ENCODE results near the gene FOS. TPM values are rescaled to one million over a fixed set of nuclear protein-coding genes. Genes with fewer than 3 reads are reported as not detected.

The FOS gene
- total and polyA plus RNA-seq, 4 donors = 63.7 to 879 (median 131) TPM

DNA sequence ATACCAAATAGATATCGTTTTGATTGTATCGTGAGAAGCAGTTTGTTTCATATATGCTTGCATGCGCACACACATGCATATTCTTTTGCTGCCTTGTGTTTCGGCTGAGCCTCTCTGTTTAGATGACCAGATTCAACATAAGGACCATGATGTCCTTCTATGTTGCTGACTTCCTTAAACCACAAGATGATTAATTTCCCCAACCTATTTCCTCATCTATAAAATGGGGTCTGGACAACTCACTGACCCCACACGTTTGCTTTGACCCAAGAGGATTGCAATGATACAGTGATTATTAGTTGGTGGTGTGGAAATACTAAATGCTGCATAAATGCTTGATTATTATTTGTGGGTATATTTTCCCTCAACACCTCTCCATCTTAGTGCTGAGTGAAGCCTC, 16.8 kb upstream of the FOS start:
- H3K27ac ChIP-seq (ENCODE audit: low read depth in 1 of 2, low read length in 1 of 2) = no peak overlapping the region
- H3K4me1 ChIP-seq (ENCODE audit: control insufficient read depth in 5 of 5, insufficient read depth in 5 of 5, low read length in 5 of 5) = peaks cover 4 to 30% (median 11%) of the 10 kb centered on the region in 5 donors
- H3K9me3 ChIP-seq (ENCODE audit: control insufficient read depth in 4 of 4, insufficient read depth in 3 of 4, low read length in 3 of 4) = peaks cover 0 to 1% (median 0%) of the 10 kb centered on the region in 4 donors
- DNase-seq (no peak), ATAC-seq (ENCODE audit: insufficient read depth, low FRiP score) (no peak)
- WGBS, 2 donors = 89 to 92% methylated on average over 5 of the region's 5 CpGs
- TF ChIP-seq, protein P1, sequence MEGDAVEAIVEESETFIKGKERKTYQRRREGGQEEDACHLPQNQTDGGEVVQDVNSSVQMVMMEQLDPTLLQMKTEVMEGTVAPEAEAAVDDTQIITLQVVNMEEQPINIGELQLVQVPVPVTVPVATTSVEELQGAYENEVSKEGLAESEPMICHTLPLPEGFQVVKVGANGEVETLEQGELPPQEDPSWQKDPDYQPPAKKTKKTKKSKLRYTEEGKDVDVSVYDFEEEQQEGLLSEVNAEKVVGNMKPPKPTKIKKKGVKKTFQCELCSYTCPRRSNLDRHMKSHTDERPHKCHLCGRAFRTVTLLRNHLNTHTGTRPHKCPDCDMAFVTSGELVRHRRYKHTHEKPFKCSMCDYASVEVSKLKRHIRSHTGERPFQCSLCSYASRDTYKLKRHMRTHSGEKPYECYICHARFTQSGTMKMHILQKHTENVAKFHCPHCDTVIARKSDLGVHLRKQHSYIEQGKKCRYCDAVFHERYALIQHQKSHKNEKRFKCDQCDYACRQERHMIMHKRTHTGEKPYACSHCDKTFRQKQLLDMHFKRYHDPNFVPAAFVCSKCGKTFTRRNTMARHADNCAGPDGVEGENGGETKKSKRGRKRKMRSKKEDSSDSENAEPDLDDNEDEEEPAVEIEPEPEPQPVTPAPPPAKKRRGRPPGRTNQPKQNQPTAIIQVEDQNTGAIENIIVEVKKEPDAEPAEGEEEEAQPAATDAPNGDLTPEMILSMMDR (IDR thresholded peaks at IDR 0.05; ENCODE audit: control extremely low read depth, extremely low read depth) = no peak
- H3K27me3 ChIP-seq (ENCODE audit: control insufficient read depth in 3 of 3, insufficient read depth in 3 of 3, low read length in 2 of 3) = no peaks in the 10 kb centered on the region
- no peak overlapping the region for H3K9ac ChIP-seq (ENCODE audit: insufficient read depth in 1 of 2, low read length in 2 of 2)
- H3K4me3 ChIP-seq = no peak overlapping the region
- H3K36me3 ChIP-seq (ENCODE audit: control insufficient read depth in 4 of 4, insufficient read depth in 4 of 4, low read length in 4 of 4) = no peaks in the 10 kb centered on the region

DNA sequence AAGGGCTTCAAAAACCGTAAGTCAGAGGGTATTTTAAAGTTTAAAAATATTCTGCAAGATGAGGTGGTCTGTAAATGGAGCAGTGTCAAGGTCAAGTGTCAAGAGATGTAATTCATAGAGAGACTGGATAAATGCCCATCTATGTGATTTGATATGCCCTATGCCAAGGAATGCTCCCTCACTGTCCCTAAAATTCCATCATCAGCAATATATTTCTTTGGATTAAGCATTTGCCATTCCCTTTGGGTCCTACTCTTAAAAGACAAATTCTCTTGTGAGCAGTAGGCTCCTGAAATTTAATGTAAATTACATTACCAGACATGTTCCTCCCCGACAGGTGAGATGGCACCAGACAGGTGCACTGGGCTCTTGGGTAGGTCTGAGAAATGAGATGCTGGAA, 16.0 kb upstream of the FOS start:
- TF ChIP-seq, protein P1 (IDR thresholded peaks at IDR 0.05; ENCODE audit: control extremely low read depth, extremely low read depth) = no peak
- WGBS, 2 donors = 97 to 98% methylated on average over 2 of the region's 2 CpGs
- no peak overlapping the region for H3K9ac ChIP-seq (ENCODE audit: insufficient read depth in 1 of 2, low read length in 2 of 2)
- ATAC-seq (ENCODE audit: insufficient read depth, low FRiP score) = no peak
- no peak for DNase-seq
- H3K36me3 ChIP-seq (ENCODE audit: control insufficient read depth in 4 of 4, insufficient read depth in 4 of 4, low read length in 4 of 4) = no peaks in the 10 kb centered on the region
- H3K9me3 ChIP-seq (ENCODE audit: control insufficient read depth in 4 of 4, insufficient read depth in 3 of 4, low read length in 3 of 4) = peaks cover 0 to 1% (median 0%) of the 10 kb centered on the region in 4 donors
- H3K4me3 ChIP-seq = no peak overlapping the region
- H3K4me1 ChIP-seq (ENCODE audit: control insufficient read depth in 5 of 5, insufficient read depth in 5 of 5, low read length in 5 of 5) = peaks cover 5 to 37% (median 11%) of the 10 kb centered on the region in 5 donors
- H3K27ac ChIP-seq (ENCODE audit: low read depth in 1 of 2, low read length in 1 of 2) = no peak overlapping the region
- H3K27me3 ChIP-seq (ENCODE audit: control insufficient read depth in 3 of 3, insufficient read depth in 3 of 3, low read length in 2 of 3) = no peaks in the 10 kb centered on the region

DNA sequence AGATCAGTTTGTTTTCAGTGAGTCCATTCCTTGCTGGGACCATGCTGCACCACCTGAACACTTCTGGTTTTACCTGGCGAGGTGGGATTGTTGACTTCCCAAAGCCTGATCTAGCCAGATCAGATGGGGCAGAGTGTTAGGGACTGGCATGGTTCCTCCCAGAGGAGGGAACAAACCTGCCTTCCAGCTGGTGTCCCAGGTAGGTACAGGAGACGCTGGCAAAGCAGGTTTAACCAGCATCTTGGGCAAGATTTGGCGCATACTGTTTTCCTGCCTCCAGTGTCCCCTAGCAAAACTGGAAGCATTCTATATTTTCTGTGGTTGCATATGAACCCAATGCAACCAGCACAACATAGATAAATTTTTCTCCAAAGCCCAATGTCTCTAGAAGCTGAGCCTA, 14.6 kb upstream of the FOS start:
- Histone ChIP-seq H3K27ac (ENCODE audit: low read depth in 1 of 2, low read length in 1 of 2) (no peak overlapping the region), H3K4me3 (no peak overlapping the region), H3K27me3 (ENCODE audit: control insufficient read depth in 3 of 3, insufficient read depth in 3 of 3, low read length in 2 of 3) (no peaks in the 10 kb centered on the region), H3K9me3 (ENCODE audit: control insufficient read depth in 4 of 4, insufficient read depth in 3 of 4, low read length in 3 of 4) (peaks cover 0 to 1% (median 0%) of the 10 kb centered on the region in 4 donors), H3K9ac (ENCODE audit: insufficient read depth in 1 of 2, low read length in 2 of 2) (no peak overlapping the region), H3K36me3 (ENCODE audit: control insufficient read depth in 4 of 4, insufficient read depth in 4 of 4, low read length in 4 of 4) (no peaks in the 10 kb centered on the region), H3K4me1 (ENCODE audit: control insufficient read depth in 5 of 5, insufficient read depth in 5 of 5, low read length in 5 of 5) (peaks cover 4 to 28% (median 6%) of the 10 kb centered on the region in 5 donors)
- ATAC-seq (ENCODE audit: insufficient read depth, low FRiP score) (no peak), DNase-seq (no peak)
- WGBS, 2 donors = 80 to 91% methylated on average over 3 of the region's 3 CpGs
- TF ChIP-seq, protein P1 (IDR thresholded peaks at IDR 0.05; ENCODE audit: control extremely low read depth, extremely low read depth) = no peak

DNA sequence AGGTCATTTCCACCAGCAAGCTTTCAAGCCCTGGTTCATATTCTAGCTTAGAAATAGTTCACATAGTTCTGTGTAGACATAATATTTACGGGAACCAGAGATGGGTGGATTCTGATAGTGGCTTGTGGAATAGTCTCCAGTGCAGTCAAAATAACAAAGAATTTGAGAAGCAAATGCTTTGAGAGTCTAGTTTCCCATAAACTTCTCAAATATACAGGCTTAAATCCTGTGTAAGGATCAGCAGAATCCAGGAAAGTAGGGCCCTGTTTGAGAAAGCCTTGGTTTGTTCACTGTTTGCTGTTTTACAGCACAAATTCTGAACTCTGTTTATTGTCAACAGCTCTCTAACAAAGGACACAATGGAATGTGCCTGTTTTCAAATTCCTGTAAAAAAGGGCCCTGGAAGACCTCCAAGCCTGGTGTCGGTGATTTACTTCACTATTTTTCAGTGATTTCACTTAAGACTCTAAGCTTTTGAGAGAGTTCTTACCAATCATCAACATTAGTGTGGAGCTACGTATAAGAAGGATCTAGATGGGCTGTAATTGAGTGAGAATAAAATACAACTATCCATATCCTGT, 11.4 kb upstream of the FOS start:
- Histone ChIP-seq H3K9ac (ENCODE audit: insufficient read depth in 1 of 2, low read length in 2 of 2) (peak overlapping the region in 1 of 2 donors; percentile 67), H3K27ac (ENCODE audit: low read depth in 1 of 2, low read length in 1 of 2) (peak overlapping the region in 1 of 2 donors; percentile 40), H3K4me1 (ENCODE audit: control insufficient read depth in 5 of 5, insufficient read depth in 5 of 5, low read length in 5 of 5) (peaks cover 0 to 15% (median 4%) of the 10 kb centered on the region in 5 donors), H3K36me3 (ENCODE audit: control insufficient read depth in 4 of 4, insufficient read depth in 4 of 4, low read length in 4 of 4) (no peaks in the 10 kb centered on the region), H3K9me3 (ENCODE audit: control insufficient read depth in 4 of 4, insufficient read depth in 3 of 4, low read length in 3 of 4) (peaks cover 0 to 1% (median 0%) of the 10 kb centered on the region in 4 donors), H3K27me3 (ENCODE audit: control insufficient read depth in 3 of 3, insufficient read depth in 3 of 3, low read length in 2 of 3) (no peaks in the 10 kb centered on the region), H3K4me3 (no peak overlapping the region)
- no peak for ATAC-seq (ENCODE audit: insufficient read depth, low FRiP score)
- TF ChIP-seq, protein P1 (IDR thresholded peaks at IDR 0.05; ENCODE audit: control extremely low read depth, extremely low read depth) = no peak
- DNase-seq = peak; percentile 78 to 88 (median 80)
- 50 to 67% methylated on average over 3 of the region's 3 CpGs for WGBS, 2 donors
